ENCODE measurements around the gene CHRM4.

The CHRM4 gene

DNA sequence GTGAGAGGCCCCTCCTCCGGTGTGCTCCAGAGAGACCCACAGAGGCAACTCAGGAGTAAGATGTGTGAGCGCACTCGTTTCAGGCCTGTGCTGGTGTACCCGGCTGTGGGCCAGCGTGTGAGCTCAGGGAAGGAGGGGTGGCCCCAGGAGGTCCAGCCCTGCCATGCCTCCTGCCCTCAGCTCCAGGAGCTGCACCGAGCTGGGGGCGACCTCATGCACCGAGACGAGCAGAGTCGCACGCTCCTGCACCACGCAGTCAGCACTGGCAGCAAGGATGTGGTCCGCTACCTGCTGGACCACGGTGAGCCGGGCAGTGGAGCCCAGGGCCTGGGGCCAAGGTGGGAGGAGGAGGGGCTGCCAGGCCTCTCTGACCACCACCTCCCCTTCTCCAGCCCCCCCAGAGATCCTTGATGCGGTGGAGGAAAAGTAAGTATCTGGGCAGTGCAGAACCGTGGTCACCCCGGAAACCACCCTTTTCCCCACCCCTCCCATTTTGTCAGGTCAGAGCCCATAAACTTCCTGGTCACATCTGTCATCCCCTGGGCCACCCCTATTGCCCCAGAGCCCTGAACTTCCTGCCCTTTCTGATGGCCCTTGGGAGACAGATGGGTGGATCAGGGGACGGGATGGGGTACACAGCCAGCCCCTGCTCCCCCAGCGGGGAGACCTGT is 12.6 kb downstream of the CHRM4 start:
- TF ChIP-seq, protein P1, sequence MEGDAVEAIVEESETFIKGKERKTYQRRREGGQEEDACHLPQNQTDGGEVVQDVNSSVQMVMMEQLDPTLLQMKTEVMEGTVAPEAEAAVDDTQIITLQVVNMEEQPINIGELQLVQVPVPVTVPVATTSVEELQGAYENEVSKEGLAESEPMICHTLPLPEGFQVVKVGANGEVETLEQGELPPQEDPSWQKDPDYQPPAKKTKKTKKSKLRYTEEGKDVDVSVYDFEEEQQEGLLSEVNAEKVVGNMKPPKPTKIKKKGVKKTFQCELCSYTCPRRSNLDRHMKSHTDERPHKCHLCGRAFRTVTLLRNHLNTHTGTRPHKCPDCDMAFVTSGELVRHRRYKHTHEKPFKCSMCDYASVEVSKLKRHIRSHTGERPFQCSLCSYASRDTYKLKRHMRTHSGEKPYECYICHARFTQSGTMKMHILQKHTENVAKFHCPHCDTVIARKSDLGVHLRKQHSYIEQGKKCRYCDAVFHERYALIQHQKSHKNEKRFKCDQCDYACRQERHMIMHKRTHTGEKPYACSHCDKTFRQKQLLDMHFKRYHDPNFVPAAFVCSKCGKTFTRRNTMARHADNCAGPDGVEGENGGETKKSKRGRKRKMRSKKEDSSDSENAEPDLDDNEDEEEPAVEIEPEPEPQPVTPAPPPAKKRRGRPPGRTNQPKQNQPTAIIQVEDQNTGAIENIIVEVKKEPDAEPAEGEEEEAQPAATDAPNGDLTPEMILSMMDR (IDR thresholded peaks at IDR 0.05; ENCODE audit: low read depth, low read length, missing control alignments): no peak
- H3K4me3 ChIP-seq (ENCODE audit: low read depth, low read length): no peak overlapping the region
- DNase-seq (ENCODE audit: low read depth): no peak

DNA sequence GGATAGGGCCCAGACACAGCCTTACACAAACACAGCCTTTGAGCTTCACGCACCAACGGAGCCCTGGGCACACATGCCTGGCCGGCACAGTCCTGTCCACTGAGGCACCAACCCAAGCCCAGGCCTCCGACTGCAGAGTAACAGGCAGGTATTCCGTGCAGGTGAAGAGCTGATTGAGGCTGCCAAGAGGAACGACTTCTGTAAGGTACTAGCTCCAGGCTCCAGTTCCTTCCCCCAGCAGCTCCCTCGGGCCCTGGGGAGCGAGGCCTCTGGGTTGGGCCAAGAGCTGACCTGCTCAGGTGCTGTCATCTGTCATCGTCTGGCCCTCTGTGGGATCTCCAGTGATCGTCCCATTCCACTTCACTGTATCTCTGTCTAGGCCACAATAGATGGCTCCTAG is 13.3 kb downstream of the CHRM4 start:
- no peak overlapping the region for H3K4me3 ChIP-seq (ENCODE audit: low read depth, low read length)
- TF ChIP-seq, protein P1 (IDR thresholded peaks at IDR 0.05; ENCODE audit: low read depth, low read length, missing control alignments): no peak
- no peak for DNase-seq (ENCODE audit: low read depth)

DNA sequence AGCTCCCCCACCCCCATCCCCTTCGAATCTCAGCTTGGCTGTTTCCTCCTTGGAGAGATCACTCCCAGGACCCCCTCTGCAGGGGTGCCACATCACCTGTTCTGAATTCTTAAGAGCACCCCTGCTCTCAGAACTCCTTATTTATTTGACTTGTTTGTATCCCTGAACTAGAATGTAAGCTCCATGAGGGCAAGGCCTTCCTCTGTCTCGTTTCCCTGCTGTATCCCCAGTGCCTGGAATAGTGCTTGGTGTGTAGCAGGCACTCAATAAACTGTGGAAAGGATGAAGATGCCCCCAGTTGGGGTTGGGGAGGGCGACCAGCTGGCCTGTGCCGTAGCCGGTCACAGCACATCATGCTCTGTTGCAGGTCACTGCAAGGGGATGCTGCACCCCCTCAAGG is 13.7 kb downstream of the CHRM4 start:
- no peak for DNase-seq (ENCODE audit: low read depth)
- no peak overlapping the region for H3K4me3 ChIP-seq (ENCODE audit: low read depth, low read length)
- TF ChIP-seq, protein P1 (IDR thresholded peaks at IDR 0.05; ENCODE audit: low read depth, low read length, missing control alignments): no peak

DNA sequence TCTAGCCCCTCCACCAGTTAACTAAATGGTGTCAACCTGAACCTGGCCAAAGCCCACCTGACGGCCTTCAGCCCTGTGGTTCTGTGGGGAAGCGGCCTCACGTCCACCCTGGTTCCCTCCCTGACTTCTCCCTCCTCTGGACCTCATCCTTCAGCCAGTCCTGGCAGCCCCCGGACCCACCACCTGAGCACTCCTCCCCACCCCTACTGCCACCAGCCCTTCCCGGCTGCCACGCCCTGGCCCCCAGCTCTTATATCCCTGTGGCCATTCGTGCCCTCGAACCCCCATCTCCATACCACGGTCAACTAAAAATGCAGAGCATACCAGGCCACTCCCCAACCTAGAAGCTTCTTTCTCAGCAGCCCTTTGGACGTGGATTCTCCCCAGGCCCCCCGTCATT is 14.3 kb downstream of the CHRM4 start:
- TF ChIP-seq, protein P1 (IDR thresholded peaks at IDR 0.05; ENCODE audit: low read depth, low read length, missing control alignments): no peak
- no peak for DNase-seq (ENCODE audit: low read depth)
- H3K4me3 ChIP-seq (ENCODE audit: low read depth, low read length): no peak overlapping the region

DNA sequence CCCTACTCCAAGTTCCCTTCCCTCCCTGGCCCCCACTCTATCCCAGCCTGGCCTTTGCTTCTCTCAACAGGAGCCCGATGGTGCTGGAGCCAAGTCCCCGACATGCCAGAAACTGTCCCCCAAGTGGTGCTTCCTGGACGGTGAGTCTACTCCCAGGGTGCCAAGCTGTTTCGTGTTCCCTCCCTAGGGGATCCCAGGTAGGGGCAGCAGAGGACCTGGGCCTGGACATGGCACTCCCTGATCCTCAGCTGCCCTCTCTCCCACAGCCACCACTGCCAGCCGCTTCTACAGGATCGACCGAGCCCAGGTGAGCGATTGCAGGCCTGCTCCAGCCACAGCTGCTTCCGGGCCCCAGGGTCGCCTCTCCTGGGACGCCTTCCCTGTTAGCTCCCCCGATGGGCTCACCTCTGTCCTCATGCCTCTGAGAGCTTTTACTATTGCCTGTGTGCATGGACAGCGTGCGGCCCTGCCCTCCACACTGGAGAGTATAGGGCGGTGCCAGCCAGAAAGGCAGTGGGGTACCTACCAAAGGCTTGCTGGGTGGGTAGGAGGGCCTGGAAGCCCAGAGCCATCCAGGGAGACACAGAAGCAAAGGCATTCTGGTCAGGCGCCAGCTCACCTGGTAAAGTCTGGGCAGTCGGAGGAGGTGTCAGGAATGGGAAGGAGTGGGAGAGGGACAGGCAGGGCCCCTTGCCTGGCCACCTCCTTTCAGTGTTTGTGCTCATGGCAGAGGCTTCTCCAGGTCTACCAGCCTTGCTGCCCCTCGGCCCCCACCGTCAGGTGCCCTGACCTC is 15.1 kb downstream of the CHRM4 start:
- H3K4me3 ChIP-seq (ENCODE audit: low read depth, low read length): no peak overlapping the region
- DNase-seq (ENCODE audit: low read depth): no peak
- TF ChIP-seq, protein P1 (IDR thresholded peaks at IDR 0.05; ENCODE audit: low read depth, low read length, missing control alignments): no peak

DNA sequence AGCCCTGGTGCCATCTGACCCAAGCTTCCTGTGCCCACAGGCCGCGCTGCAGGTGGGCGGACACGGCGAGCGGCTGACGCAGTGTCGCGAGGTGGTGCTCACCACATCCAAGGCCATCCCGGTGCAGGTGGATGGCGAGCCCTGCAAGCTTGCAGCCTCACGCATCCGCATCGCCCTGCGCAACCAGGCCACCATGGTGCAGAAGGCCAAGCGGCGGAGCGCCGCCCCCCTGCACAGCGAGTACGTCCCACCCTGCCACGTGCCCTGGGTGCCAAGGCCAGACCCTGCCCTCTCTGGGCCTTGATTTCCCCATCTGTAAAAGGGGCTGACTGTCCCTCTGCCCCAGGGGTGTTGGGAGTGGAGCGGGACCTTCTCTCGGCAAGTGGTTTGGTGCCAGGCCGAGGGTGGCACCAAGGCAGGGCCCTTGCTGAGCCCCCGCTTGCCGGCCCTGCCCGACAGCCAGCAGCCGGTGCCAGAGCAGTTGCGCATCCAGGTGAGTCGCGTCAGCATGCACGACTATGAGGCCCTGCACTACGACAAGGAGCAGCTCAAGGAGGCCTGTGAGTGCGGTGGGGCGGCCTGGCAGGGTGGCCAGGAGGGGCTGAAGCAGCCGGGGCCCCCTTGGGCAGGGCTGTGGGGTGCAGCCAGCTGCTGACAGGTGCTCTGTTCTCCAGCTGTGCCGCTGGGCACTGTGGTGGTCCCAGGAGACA is 16.0 kb downstream of the CHRM4 start:
- H3K4me3 ChIP-seq (ENCODE audit: low read depth, low read length): no peak overlapping the region
- TF ChIP-seq, protein P1 (IDR thresholded peaks at IDR 0.05; ENCODE audit: low read depth, low read length, missing control alignments): no peak

More for the DNA sequence above, 16.0 kb downstream of the CHRM4 start:
- DNase-seq (ENCODE audit: low read depth): no peak
